Gastroesophageal sphincter (tissue), 4 donors: ENCODE data around the gene GANAB. TPM values are rescaled to one million over a fixed set of nuclear protein-coding genes. Genes with fewer than 3 reads are reported as not detected.
"Not testable (repeated sequence)": the region's sequence is repeated elsewhere in the genome, so short reads cannot be mapped to it uniquely, and the experiment has no call there.

Experiments
- ATAC-seq: fragments of 150-250 bp; one replicate; pipeline ENCODE4 v1.9.1; 2016; ENCODE audit warnings: mild to moderate bottlenecking, moderate library complexity
- H3K27ac ChIP-seq, 4 donors: fragments of 200-600 bp; sonication (generic) in 3 of 4; 1 replicate in 3 of 4; 2 replicates in 1 of 4; pipeline ENCODE4 v1.5.1; 2016 to 2019
- H3K27me3 ChIP-seq: fragments of 200-600 bp; sonication (generic); one replicate; pipeline ENCODE4 v1.5.1; 2019
- H3K36me3 ChIP-seq, 2 donors: fragments of 200-600 bp; sonication (generic); one replicate each; pipeline ENCODE4 v1.5.1; 2019; ENCODE audit warnings: control low read depth in 1 of 2
- H3K4me1 ChIP-seq, 3 donors: fragments of 200-600 bp; sonication (generic); 1 replicate in 2 of 3; 2 replicates in 1 of 3; pipeline ENCODE4 v1.5.1; 2016 to 2019; ENCODE audit warnings: control low read depth in 2 of 3
- H3K4me3 ChIP-seq, 2 donors: fragments of 200-600 bp; sonication (generic); one replicate each; pipeline ENCODE4 v1.5.1; 2019; ENCODE audit warnings: mild to moderate bottlenecking in 1 of 2, moderate library complexity in 1 of 2
- H3K9me3 ChIP-seq, 3 donors: fragments of 200-600 bp; sonication (generic); one replicate each; pipeline ENCODE4 v1.5.1; 2017 to 2019; ENCODE audit warnings: control low read depth in 2 of 3
- CTCF ChIP-seq, 4 experiments: fragments of 200-600 bp in 2 of 4; fragments of 450-650 bp in 2 of 4; sonication (generic) in 1 of 4; IDR thresholded peaks; one replicate each; pipeline ENCODE4 v1.5.1; 2017 to 2019; ENCODE audit warnings: antibody characterized with exemption in 4 of 4, mild to moderate bottlenecking in 2 of 4, moderate library complexity in 2 of 4
- EP300 ChIP-seq: sonication (generic); formaldehyde crosslinking; IDR thresholded peaks from one replicate; pipeline ENCODE4 v1.6.1; 2017; ENCODE audit warnings: antibody characterized with exemption, mild to moderate bottlenecking
- POLR2A ChIP-seq, 2 donors: fragments of 450-650 bp; IDR thresholded peaks; one replicate each; pipeline ENCODE4 v1.6.1; 2017; ENCODE audit warnings: antibody characterized with exemption in 2 of 2, mild to moderate bottlenecking in 2 of 2, moderate library complexity in 1 of 2
- POLR2AphosphoS5 ChIP-seq: sonication (generic); formaldehyde crosslinking; IDR thresholded peaks from one replicate; pipeline ENCODE4 v1.6.1; 2017; ENCODE audit warnings: antibody characterized with exemption
- WGBS, 2 donors: methylation state at CpG; one replicate each; pipeline ENCODE4 v1.1.5; 2018; ENCODE audit warnings: low coverage in 1 of 2; 5-methylcytosine and 5-hydroxymethylcytosine counted together
- total RNA-seq, 4 donors: library from RNA; depleted of rRNA; stranded (reverse); fragments of >200 nt; gene quantifications; one replicate each; pipeline ENCODE4 v1.1.0, GENCODE V29; 2016

Gene GANAB
- total RNA-seq = 100 to 1,000 TPM in 3 of 4 donors, 10 to 100 TPM in 1; 87.8 to 151 (median 134) TPM

- TF ChIP-seq EP300 (no peak), POLR2AphosphoS5 (peak; percentile 89), CTCF (IDR thresholded peaks at IDR 0.05) (peak in 2 of 4 experiments; percentile 11 to 12), POLR2A (IDR thresholded peaks at IDR 0.05) (peak; percentile 86 to 87)
- H3K27me3 ChIP-seq = no peaks in the 10 kb centered on the region
- no peaks in the 10 kb centered on the region for H3K9me3 ChIP-seq
- WGBS, 2 donors = 0% methylated on average over 1 to 5 of the region's 73 CpGs
- H3K36me3 ChIP-seq = peaks cover 0 to 55% of the 10 kb centered on the region in 2 donors
- H3K27ac ChIP-seq = peak within 1 kb of the TSS; percentile 81 to 97 (median 94)
- peak within 1 kb of the TSS; percentile 76 to 96 for H3K4me3 ChIP-seq
- ATAC-seq = peak; percentile 100
- peaks cover 2 to 44% (median 14%) of the 10 kb centered on the region in 3 donors for H3K4me1 ChIP-seq
Observed at GRCh38 chr11:62645946-62646824, at the start of gene GANAB. Gene GANAB (minus strand): TSS chr11:62646613. CDS start chr11:62646599, 14 bp downstream.

- H3K9me3 ChIP-seq = no peaks in the 10 kb centered on the region
- TF ChIP-seq CTCF (IDR thresholded peaks at IDR 0.05) (peak in 3 of 4 experiments; percentile 70 to 83 (median 72)), EP300 (no peak), POLR2AphosphoS5 (peak; percentile 54)
- WGBS, 2 donors = 38 to 44% methylated on average over 6 to 11 of the region's 14 CpGs
- peaks cover 0 to 26% (median 8%) of the 10 kb centered on the region in 3 donors for H3K4me1 ChIP-seq
- peaks cover 0 to 51% of the 10 kb centered on the region in 2 donors for H3K36me3 ChIP-seq
- peak; percentile 81 for ATAC-seq
- H3K27ac ChIP-seq = peak overlapping the region in 1 of 4 donors; percentile 24
- H3K4me3 ChIP-seq = no peak overlapping the region
- H3K27me3 ChIP-seq = no peaks in the 10 kb centered on the region
Observed at GRCh38 chr11:62694455-62695167, 48.2 kb upstream of the GANAB start.

GRCh38 chr11:62693624-62694023 lies 47.2 kb upstream of the GANAB start:
- not testable (repeated sequence) for H3K27ac ChIP-seq, H3K9me3 ChIP-seq, H3K27me3 ChIP-seq, H3K4me3 ChIP-seq, ATAC-seq
- Histone ChIP-seq H3K36me3 (peaks cover 0 to 51% of the 10 kb centered on the region in 2 donors), H3K4me1 (peaks cover 0 to 29% (median 8%) of the 10 kb centered on the region in 3 donors)
- 71 to 76% methylated on average over 1 to 4 of the region's 4 CpGs for WGBS, 2 donors

GRCh38 chr11:62689421-62690183 lies 43.2 kb upstream of the GANAB start, which contains the start of gene LRRN4CL:
Gene LRRN4CL (minus strand): TSS chr11:62689530. CDS start chr11:62688508, 1,022 bp downstream.
- peaks cover 0 to 36% (median 9%) of the 10 kb centered on the region in 3 donors for H3K4me1 ChIP-seq
- H3K27ac ChIP-seq = peak within 1 kb of the TSS; percentile 8 to 88 (median 74)
- H3K9me3 ChIP-seq = no peaks in the 10 kb centered on the region
- H3K36me3 ChIP-seq = peaks cover 0 to 41% of the 10 kb centered on the region in 2 donors
- H3K27me3 ChIP-seq = peaks cover 18% of the 10 kb centered on the region
- H3K4me3 ChIP-seq = peak within 1 kb of the TSS; percentile 22 to 47
- TF ChIP-seq EP300 = no peak
- TF ChIP-seq POLR2AphosphoS5 = peak; percentile 77
- peak in 1 of 2 donors; percentile 38 for TF ChIP-seq POLR2A (IDR thresholded peaks at IDR 0.05)
- TF ChIP-seq CTCF (IDR thresholded peaks at IDR 0.05) = no peak
- peak; percentile 95 for ATAC-seq
- WGBS, 2 donors = 27 to 46% methylated on average over 6 to 9 of the region's 11 CpGs
